Neural progenitor cell (in vitro differentiated cells): ENCODE results near the gene FARP1. TPM values are rescaled to one million over a fixed set of nuclear protein-coding genes. Genes with fewer than 3 reads are reported as not detected.

Experiments used
- DNase-seq: peaks from one replicate; pipeline ENCODE4 v3.0.0-alpha.2; 2016; ENCODE audit warnings: low spot score
- H2AFZ ChIP-seq: fragments of 200-600 bp; sonication (generic); replicated peaks from 2 replicates; pipeline ENCODE4 v1.6.1; 2016; ENCODE audit warnings: antibody characterized with exemption
- H3F3A ChIP-seq: fragments of 200-600 bp; sonication (generic); 2 replicates; pipeline ENCODE4 v1.6.1; 2016; ENCODE audit warnings: antibody characterized with exemption, low read depth
- H3K27ac ChIP-seq: fragments of 200-600 bp; sonication (generic); 2 replicates; pipeline ENCODE4 v1.5.1; 2016; ENCODE audit warnings: mild to moderate bottlenecking
- H3K27me3 ChIP-seq: fragments of 200-600 bp; sonication (generic); 2 replicates; pipeline ENCODE4 v1.6.1; 2016; ENCODE audit warnings: mild to moderate bottlenecking, moderate library complexity
- H3K36me3 ChIP-seq: fragments of 200-600 bp; sonication (generic); 2 replicates; pipeline ENCODE4 v1.5.1; 2016
- H3K4me1 ChIP-seq: fragments of 200-600 bp; sonication (generic); 2 replicates; pipeline ENCODE4 v1.6.1; 2016; ENCODE audit warnings: mixed run types
- H3K4me2 ChIP-seq: fragments of 200-600 bp; sonication (generic); 2 replicates; pipeline ENCODE4 v1.6.1; 2016
- H3K4me3 ChIP-seq: fragments of 200-600 bp; sonication (generic); 2 replicates; pipeline ENCODE4 v1.5.1; 2016
- H3K79me2 ChIP-seq: fragments of 200-600 bp; sonication (generic); 2 replicates; pipeline ENCODE4 v1.6.1; 2016; ENCODE audit warnings: low read depth
- H3K9ac ChIP-seq: fragments of 200-600 bp; sonication (generic); 2 replicates; pipeline ENCODE4 v1.6.1; 2016
- H3K9me3 ChIP-seq: fragments of 200-600 bp; sonication (generic); 2 replicates; pipeline ENCODE4 v1.5.1; 2016; ENCODE audit warnings: low read depth
- H4K20me1 ChIP-seq: fragments of 200-600 bp; sonication (generic); 2 replicates; pipeline ENCODE4 v1.6.1; 2016; ENCODE audit warnings: low read depth
- H3K27ac Mint-ChIP-seq: 3 replicates; pipeline ENCODE4 v1.8.0; 2021; ENCODE audit warnings: mixed read lengths
- H3K27me3 Mint-ChIP-seq: 2 replicates; pipeline ENCODE4 v1.8.0; 2022; ENCODE audit warnings: low read depth, mild to moderate bottlenecking, inconsistent platforms, moderate library complexity, mixed read lengths; ENCODE audit not compliant: insufficient read depth
- H3K36me3 Mint-ChIP-seq: 3 replicates; pipeline ENCODE4 v1.8.0; 2021; ENCODE audit warnings: mixed read lengths
- H3K4me1 Mint-ChIP-seq: 3 replicates; pipeline ENCODE4 v1.8.0; 2021; ENCODE audit warnings: mixed read lengths
- H3K4me3 Mint-ChIP-seq: 3 replicates; pipeline ENCODE4 v1.8.0; 2021; ENCODE audit warnings: mild to moderate bottlenecking, moderate library complexity, mixed read lengths
- H3K9me3 Mint-ChIP-seq: 3 replicates; pipeline ENCODE4 v1.8.0; 2020; ENCODE audit warnings: mixed read lengths
- EZH2 ChIP-seq: fragments of 200-600 bp; sonication (generic); IDR thresholded peaks from 2 replicates; pipeline ENCODE4 v1.6.1; 2017; ENCODE audit warnings: antibody characterized with exemption, mild to moderate bottlenecking, moderate library complexity
- EZH2phosphoT487 ChIP-seq: fragments of 200-600 bp; sonication (generic); IDR thresholded peaks from 2 replicates; pipeline ENCODE4 v1.6.1; 2017; ENCODE audit warnings: antibody characterized with exemption
- total RNA-seq: library from RNA; depleted of rRNA; stranded (reverse); fragments of >200 nt; gene quantifications from 2 replicates; pipeline ENCODE4 v1.2.3, GENCODE V29; 2015; ENCODE audit warnings: low replicate concordance
- TF ChIP-seq, protein P1 (sequence below): fragments of 200-600 bp; sonication (generic); IDR thresholded peaks from 2 replicates; pipeline ENCODE4 v1.5.1; 2017; ENCODE audit warnings: antibody characterized with exemption, mild to moderate bottlenecking

The FARP1 gene
- total RNA-seq, 1 donor from 2014 or later, result 78.0 TPM

- Histone ChIP-seq H3K27ac (no peak overlapping the region), H3F3A (peaks cover 8% of the 10 kb centered on the region), H3K4me1 (no peaks in the 10 kb centered on the region), H4K20me1 (no peaks in the 10 kb centered on the region), H3K27me3 (no peaks in the 10 kb centered on the region), H3K9ac (no peak overlapping the region), H3K4me3 (no peak overlapping the region), H3K4me2 (no peak overlapping the region), H3K36me3 (no peaks in the 10 kb centered on the region), H3K9me3 (no peaks in the 10 kb centered on the region), H2AFZ (no peak overlapping the region), H3K79me2 (no peaks in the 10 kb centered on the region)
- Mint-ChIP-seq H3K27ac (no peak overlapping the region), H3K36me3 (peaks cover 16% of the 10 kb centered on the region), H3K4me3 (no peak overlapping the region), H3K9me3 (no peaks in the 10 kb centered on the region), H3K27me3 (peaks cover 11% of the 10 kb centered on the region), H3K4me1 (no peaks in the 10 kb centered on the region)
- no peak for TF ChIP-seq EZH2phosphoT487
- TF ChIP-seq, protein P1, sequence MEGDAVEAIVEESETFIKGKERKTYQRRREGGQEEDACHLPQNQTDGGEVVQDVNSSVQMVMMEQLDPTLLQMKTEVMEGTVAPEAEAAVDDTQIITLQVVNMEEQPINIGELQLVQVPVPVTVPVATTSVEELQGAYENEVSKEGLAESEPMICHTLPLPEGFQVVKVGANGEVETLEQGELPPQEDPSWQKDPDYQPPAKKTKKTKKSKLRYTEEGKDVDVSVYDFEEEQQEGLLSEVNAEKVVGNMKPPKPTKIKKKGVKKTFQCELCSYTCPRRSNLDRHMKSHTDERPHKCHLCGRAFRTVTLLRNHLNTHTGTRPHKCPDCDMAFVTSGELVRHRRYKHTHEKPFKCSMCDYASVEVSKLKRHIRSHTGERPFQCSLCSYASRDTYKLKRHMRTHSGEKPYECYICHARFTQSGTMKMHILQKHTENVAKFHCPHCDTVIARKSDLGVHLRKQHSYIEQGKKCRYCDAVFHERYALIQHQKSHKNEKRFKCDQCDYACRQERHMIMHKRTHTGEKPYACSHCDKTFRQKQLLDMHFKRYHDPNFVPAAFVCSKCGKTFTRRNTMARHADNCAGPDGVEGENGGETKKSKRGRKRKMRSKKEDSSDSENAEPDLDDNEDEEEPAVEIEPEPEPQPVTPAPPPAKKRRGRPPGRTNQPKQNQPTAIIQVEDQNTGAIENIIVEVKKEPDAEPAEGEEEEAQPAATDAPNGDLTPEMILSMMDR, result no peak
- no peak for TF ChIP-seq EZH2
- no peak for DNase-seq
Measured at GRCh38 chr13:98443329-98443728, 300.4 kb downstream of the FARP1 start.

DNA sequence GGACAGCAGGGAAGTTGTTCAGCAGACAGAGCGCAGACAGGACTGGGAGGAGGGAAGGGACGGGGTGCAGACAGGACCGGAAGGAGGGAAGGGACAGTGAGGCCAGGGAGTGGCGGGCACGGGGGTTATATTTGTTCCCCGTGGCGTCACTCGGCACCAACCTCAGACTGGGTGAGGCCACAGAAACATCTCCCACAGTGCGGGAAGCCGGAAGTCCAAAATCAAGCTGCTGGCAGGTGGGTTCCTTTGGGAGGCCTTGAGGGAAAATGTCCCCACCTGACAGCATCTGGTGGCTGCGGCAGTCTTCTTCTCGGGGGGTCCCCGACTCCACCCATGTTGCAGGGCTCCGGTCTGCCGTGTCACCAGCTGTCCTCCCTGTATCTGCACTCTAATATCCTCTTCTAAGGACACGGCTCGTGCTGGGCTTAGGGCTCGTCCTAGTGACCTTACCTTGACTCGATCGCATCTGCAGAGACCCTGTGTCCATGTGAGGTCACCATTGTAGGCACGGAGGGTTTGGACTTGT lies 301.0 kb downstream of the FARP1 start:
- H3K9me3 ChIP-seq, result no peaks in the 10 kb centered on the region
- H3K79me2 ChIP-seq, result no peaks in the 10 kb centered on the region
- Mint-ChIP-seq H3K36me3 (peaks cover 21% of the 10 kb centered on the region), H3K4me3 (no peak overlapping the region), H3K9me3 (no peaks in the 10 kb centered on the region), H3K4me1 (no peaks in the 10 kb centered on the region), H3K27ac (peak overlapping the region; percentile 36), H3K27me3 (peaks cover 11% of the 10 kb centered on the region)
- H3F3A ChIP-seq, result peaks cover 14% of the 10 kb centered on the region
- DNase-seq, result no peak
- H3K36me3 ChIP-seq, result no peaks in the 10 kb centered on the region
- H3K9ac ChIP-seq, result no peak overlapping the region
- no peaks in the 10 kb centered on the region for H3K27me3 ChIP-seq
- H3K27ac ChIP-seq, result no peak overlapping the region
- H3K4me3 ChIP-seq, result no peak overlapping the region
- peaks cover 5% of the 10 kb centered on the region for H4K20me1 ChIP-seq
- H3K4me2 ChIP-seq, result no peak overlapping the region
- no peak overlapping the region for H2AFZ ChIP-seq
- no peaks in the 10 kb centered on the region for H3K4me1 ChIP-seq
- TF ChIP-seq EZH2phosphoT487 (no peak), EZH2 (no peak)
- TF ChIP-seq, protein P1, result no peak

DNA sequence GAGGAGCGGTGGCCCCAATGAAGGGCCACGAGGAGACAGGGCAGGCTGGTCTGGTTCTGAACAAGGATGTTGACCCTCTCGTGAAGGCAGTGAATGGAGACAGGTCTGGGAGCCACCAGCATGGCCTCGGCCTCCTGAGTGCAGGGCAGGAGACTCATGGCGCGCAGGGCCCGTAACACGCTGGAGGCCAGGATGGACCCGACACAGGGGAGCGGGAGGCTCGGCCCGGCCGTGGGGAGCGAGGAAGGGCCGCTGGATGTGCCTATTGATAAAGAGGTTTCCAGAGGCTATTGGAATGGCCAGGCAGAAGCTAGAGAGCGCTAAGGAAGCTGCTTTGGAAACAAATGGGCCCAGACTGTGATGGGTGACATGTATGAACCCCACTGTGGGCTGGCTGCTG lies 301.5 kb downstream of the FARP1 start:
- H3K27me3 Mint-ChIP-seq, result peaks cover 12% of the 10 kb centered on the region
- Histone ChIP-seq H3K9me3 (no peaks in the 10 kb centered on the region), H3K4me1 (no peaks in the 10 kb centered on the region), H3K9ac (no peak overlapping the region), H3K4me2 (no peak overlapping the region), H3K4me3 (no peak overlapping the region), H2AFZ (no peak overlapping the region), H3F3A (peaks cover 19% of the 10 kb centered on the region), H3K27me3 (no peaks in the 10 kb centered on the region), H3K27ac (no peak overlapping the region), H4K20me1 (peaks cover 9% of the 10 kb centered on the region), H3K79me2 (no peaks in the 10 kb centered on the region), H3K36me3 (no peaks in the 10 kb centered on the region)
- no peaks in the 10 kb centered on the region for H3K9me3 Mint-ChIP-seq
- H3K4me3 Mint-ChIP-seq, result no peak overlapping the region
- H3K36me3 Mint-ChIP-seq, result peaks cover 26% of the 10 kb centered on the region
- peak overlapping the region; percentile 36 for H3K27ac Mint-ChIP-seq
- H3K4me1 Mint-ChIP-seq, result peaks cover 2% of the 10 kb centered on the region
- DNase-seq, result no peak
- TF ChIP-seq, protein P1, result no peak
